Adrenal gland (tissue), 12 donors: ENCODE results near the gene EMILIN2. TPM values are rescaled to one million over a fixed set of nuclear protein-coding genes. Genes with fewer than 3 reads are reported as not detected.

Experiments
- DNase-seq, 7 donors: peaks; one replicate each; pipeline ENCODE4 v3.0.0-alpha.2; 2019 to 2020
- H3K27ac ChIP-seq, 5 donors: fragments of 200-600 bp; sonication (generic) in 4 of 5; 1 replicate in 3 of 5; 2 replicates in 2 of 5; pipeline versions ENCODE4 v1.5.1 to v1.8.0; 2016 to 2020; ENCODE audit warnings: mild to moderate bottlenecking in 1 of 5
- H3K27me3 ChIP-seq: fragments of 200-600 bp; 2 replicates; pipeline ENCODE4 v1.8.0; 2021
- H3K36me3 ChIP-seq, 2 donors: fragments of 200-600 bp; replicated peaks in 1 of 2; 1 replicate in 1 of 2; 2 replicates in 1 of 2; pipeline versions ENCODE4 v1.5.1 to v1.8.0; 2018 to 2022
- H3K4me1 ChIP-seq, 2 donors: fragments of 200-600 bp; replicated peaks in 1 of 2; 1 replicate in 1 of 2; 2 replicates in 1 of 2; pipeline versions ENCODE4 v1.5.1 to v1.8.0; 2018 to 2021
- H3K4me3 ChIP-seq, 4 donors: fragments of 200-600 bp; sonication (generic) in 3 of 4; one replicate each; pipeline ENCODE4 v1.5.1; 2016 to 2018
- H3K9me3 ChIP-seq, 3 donors: fragments of 200-600 bp; sonication (generic) in 1 of 3; replicated peaks in 1 of 3; 1 replicate in 2 of 3; 2 replicates in 1 of 3; pipeline versions ENCODE4 v1.5.1 to v1.8.0; 2016 to 2021
- POLR2A ChIP-seq, 2 donors: fragments of 450-650 bp; IDR thresholded peaks; one replicate each; pipeline ENCODE4 v1.6.1; 2017; ENCODE audit warnings: antibody characterized with exemption in 2 of 2, mild to moderate bottlenecking in 2 of 2, moderate library complexity in 1 of 2
- WGBS, 4 donors: extraction: QIAGEN DNeasy Blood & Tissue Kit in 2 of 4; methylation state at CpG; one replicate each; pipeline versions ENCODE4 v1.1.5 to v1.1.7; 2013 to 2017; 5-methylcytosine and 5-hydroxymethylcytosine counted together
- intact Hi-C, 2 donors: fragments of 100-400 bp; cut with DNase I; formaldehyde crosslinking; loops; one replicate each; pipeline versions ENCODE4 v1.14.1 to v1.15.0; 2022 to 2023
- polyA plus RNA-seq, 3 donors: library from polyadenylated mRNA; stranded (reverse); fragments of 200-250 nt in 2 of 3; fragments of 350-450 nt in 1 of 3; fragmentation: Illumina TruSeq in 1 of 3; extraction: RNeasy Lipid Tissue Mini Kit (QIAGEN cat#74804) in 1 of 3; gene quantifications; one replicate each; pipeline ENCODE4 v1.2.3, GENCODE V29; 2013 to 2014
- total RNA-seq, 9 donors: library from RNA; depleted of rRNA in 4 of 9; stranded (reverse); fragments of >200 nt in 4 of 9; fragments of 120-200 nt in 1 of 9; fragmentation: NEBNext Ultra II Directional in 1 of 9; extraction: Animal tissue kit (Norgen Biotek cat#: 25700) in 1 of 9; gene quantifications; one replicate each; pipeline versions ENCODE4 v1.1.0 to v1.2.4, GENCODE V29; 2013 to 2023
- TF ChIP-seq, protein P1 (sequence below), 6 experiments: fragments of 450-650 bp in 4 of 6; fragments of 200-600 bp in 2 of 6; sonication (generic) in 1 of 6; IDR thresholded peaks; 1 replicate in 5 of 6; 2 replicates in 1 of 6; pipeline versions ENCODE4 v1.5.1 to v1.8.0; 2016 to 2021; ENCODE audit warnings: antibody characterized with exemption in 6 of 6, mild to moderate bottlenecking in 2 of 6, moderate library complexity in 1 of 6
- donor health status: healthy with polysubstance abuse.
- donor health status: Bipolar disorder and iron deficiency.
- donor health status: DM: yes; HTN: yes; CAD: no.
- donor health status: DM: no; HTN: no; CAD: no.
- donor health status: DM: no; HTN: no; CAD: no.
- donor health status: DM: yes; HTN: yes; CAD: no.

Gene EMILIN2
- total and polyA plus RNA-seq, 12 donors, result 3.3 to 20.8 (median 9.3) TPM

- WGBS, 4 donors, result 83 to 93% (median 91%) methylated on average over 4 of the region's 4 CpGs
- Histone ChIP-seq H3K9me3 (no peaks in the 10 kb centered on the region), H3K4me3 (no peak overlapping the region), H3K36me3 (no peaks in the 10 kb centered on the region), H3K4me1 (no peaks in the 10 kb centered on the region), H3K27ac (no peak overlapping the region), H3K27me3 (no peaks in the 10 kb centered on the region)
- no peak for DNase-seq
- intact Hi-C loops, result no loop called here
- TF ChIP-seq, protein P1, sequence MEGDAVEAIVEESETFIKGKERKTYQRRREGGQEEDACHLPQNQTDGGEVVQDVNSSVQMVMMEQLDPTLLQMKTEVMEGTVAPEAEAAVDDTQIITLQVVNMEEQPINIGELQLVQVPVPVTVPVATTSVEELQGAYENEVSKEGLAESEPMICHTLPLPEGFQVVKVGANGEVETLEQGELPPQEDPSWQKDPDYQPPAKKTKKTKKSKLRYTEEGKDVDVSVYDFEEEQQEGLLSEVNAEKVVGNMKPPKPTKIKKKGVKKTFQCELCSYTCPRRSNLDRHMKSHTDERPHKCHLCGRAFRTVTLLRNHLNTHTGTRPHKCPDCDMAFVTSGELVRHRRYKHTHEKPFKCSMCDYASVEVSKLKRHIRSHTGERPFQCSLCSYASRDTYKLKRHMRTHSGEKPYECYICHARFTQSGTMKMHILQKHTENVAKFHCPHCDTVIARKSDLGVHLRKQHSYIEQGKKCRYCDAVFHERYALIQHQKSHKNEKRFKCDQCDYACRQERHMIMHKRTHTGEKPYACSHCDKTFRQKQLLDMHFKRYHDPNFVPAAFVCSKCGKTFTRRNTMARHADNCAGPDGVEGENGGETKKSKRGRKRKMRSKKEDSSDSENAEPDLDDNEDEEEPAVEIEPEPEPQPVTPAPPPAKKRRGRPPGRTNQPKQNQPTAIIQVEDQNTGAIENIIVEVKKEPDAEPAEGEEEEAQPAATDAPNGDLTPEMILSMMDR (IDR thresholded peaks at IDR 0.05), result no peak
- TF ChIP-seq POLR2A (IDR thresholded peaks at IDR 0.05), result no peak
Measured at GRCh38 chr18:2879889-2880288, 33.1 kb downstream of the EMILIN2 start.

GRCh38 chr18:2880473-2880872 is 33.7 kb downstream of the EMILIN2 start:
- TF ChIP-seq, protein P1 (IDR thresholded peaks at IDR 0.05), result no peak
- no peak for TF ChIP-seq POLR2A (IDR thresholded peaks at IDR 0.05)
- no peaks in the 10 kb centered on the region for H3K9me3 ChIP-seq
- WGBS, 4 donors, result 74 to 92% (median 85%) methylated on average over 17 of the region's 17 CpGs; no CpG with 5 or more reads in 1 of the 4 donors
- H3K36me3 ChIP-seq, result no peaks in the 10 kb centered on the region
- DNase-seq, result no peak
- no peak overlapping the region for H3K27ac ChIP-seq
- no peak overlapping the region for H3K4me3 ChIP-seq
- intact Hi-C loops, result no loop called here
- H3K4me1 ChIP-seq, result no peaks in the 10 kb centered on the region
- H3K27me3 ChIP-seq, result no peaks in the 10 kb centered on the region

GRCh38 chr18:2881088-2881839 is 34.5 kb downstream of the EMILIN2 start:
- Histone ChIP-seq H3K4me1 (no peaks in the 10 kb centered on the region), H3K4me3 (no peak overlapping the region), H3K36me3 (no peaks in the 10 kb centered on the region), H3K27ac (no peak overlapping the region), H3K9me3 (no peaks in the 10 kb centered on the region), H3K27me3 (no peaks in the 10 kb centered on the region)
- WGBS, 4 donors, result 75 to 89% (median 78%) methylated on average over 10 to 16 of the region's 16 CpGs
- intact Hi-C loops, result no loop called here
- DNase-seq, result no peak
- TF ChIP-seq, protein P1 (IDR thresholded peaks at IDR 0.05), result no peak
- TF ChIP-seq POLR2A (IDR thresholded peaks at IDR 0.05), result no peak

- WGBS, 4 donors, result 78 to 92% (median 87%) methylated on average over 9 of the region's 9 CpGs
- TF ChIP-seq POLR2A (IDR thresholded peaks at IDR 0.05), result no peak
- TF ChIP-seq, protein P1 (IDR thresholded peaks at IDR 0.05), result no peak
- Histone ChIP-seq H3K27ac (no peak overlapping the region), H3K36me3 (no peaks in the 10 kb centered on the region), H3K9me3 (no peaks in the 10 kb centered on the region), H3K27me3 (no peaks in the 10 kb centered on the region), H3K4me3 (no peak overlapping the region), H3K4me1 (no peaks in the 10 kb centered on the region)
- intact Hi-C loops, result no loop called here
- no peak for DNase-seq
Measured at GRCh38 chr18:2881840-2882195, 35.0 kb downstream of the EMILIN2 start.
